ENCODE data around the gene LRRC4C. TPM values are rescaled to one million over a fixed set of nuclear protein-coding genes. Genes with fewer than 3 reads are reported as not detected.

The LRRC4C gene
- total and polyA plus RNA-seq, 2 donors (not counting 3 experiments of a cell fraction or from before 2014, with no cell fraction given): not detected

- Histone ChIP-seq H3K27ac (ENCODE audit: insufficient read depth, low read depth, low read length) (no peak overlapping the region), H3K9me3 (replicated peaks; ENCODE audit: control insufficient read depth, insufficient read depth, low read length) (no peaks in the 10 kb centered on the region), H3K9me1 (replicated peaks; ENCODE audit: control insufficient read depth, extremely low read depth, insufficient read depth, low read length) (no peaks in the 10 kb centered on the region), H3K4me1 (ENCODE audit: control insufficient read depth, extremely low read depth, insufficient read depth, low read length) (no peaks in the 10 kb centered on the region), H3K9ac (replicated peaks; ENCODE audit: extremely low read depth, insufficient read depth, low read length) (no peak overlapping the region), H2AFZ (ENCODE audit: low read depth, low read length) (no peak overlapping the region), H4K20me1 (replicated peaks; ENCODE audit: control insufficient read depth, extremely low read depth, insufficient read depth, low read length) (no peaks in the 10 kb centered on the region), H3K36me3 (ENCODE audit: control insufficient read depth in 2 of 2, extremely low read depth in 1 of 2, insufficient read depth in 2 of 2, low read length in 2 of 2) (no peaks in the 10 kb centered on the region), H3K4me2 (ENCODE audit: insufficient read depth, low read length) (no peak overlapping the region), H3K79me2 (ENCODE audit: control insufficient read depth, insufficient read depth, low read length) (no peaks in the 10 kb centered on the region), H3K4me3 (replicated peaks in 1 of 3; ENCODE audit: insufficient read depth in 1 of 3, low read depth in 1 of 3, low read length in 3 of 3) (no peak overlapping the region), H3K27me3 (ENCODE audit: control insufficient read depth in 2 of 2, insufficient read depth in 2 of 2, low read length in 2 of 2) (no peaks in the 10 kb centered on the region)
- CTCF ChIA-PET: no interaction called here
- TF ChIP-seq GATA2 (IDR thresholded peaks at IDR 0.05; ENCODE audit: insufficient read depth, insufficient read length, low read depth, low read length) (no peak), EZH2 (IDR thresholded peaks at IDR 0.05; ENCODE audit: borderline replicate concordance, low read depth, low read length, severe bottlenecking) (no peak), POLR2AphosphoS5 (IDR thresholded peaks at IDR 0.05; ENCODE audit: insufficient read depth, low read depth, low read length) (no peak), MAX (IDR thresholded peaks at IDR 0.05; ENCODE audit: insufficient read depth, insufficient read length) (no peak), POLR2A (IDR thresholded peaks at IDR 0.05; ENCODE audit: low read depth, low read length) (no peak), JUN (IDR thresholded peaks at IDR 0.05; ENCODE audit: borderline replicate concordance, insufficient read depth, insufficient read length, low read depth) (no peak), MYC (IDR thresholded peaks at IDR 0.05; ENCODE audit: low read depth, low read length) (no peak), FOS (IDR thresholded peaks at IDR 0.05; ENCODE audit: borderline replicate concordance, insufficient read depth, low read length) (no peak)
- TF ChIP-seq, protein P1, sequence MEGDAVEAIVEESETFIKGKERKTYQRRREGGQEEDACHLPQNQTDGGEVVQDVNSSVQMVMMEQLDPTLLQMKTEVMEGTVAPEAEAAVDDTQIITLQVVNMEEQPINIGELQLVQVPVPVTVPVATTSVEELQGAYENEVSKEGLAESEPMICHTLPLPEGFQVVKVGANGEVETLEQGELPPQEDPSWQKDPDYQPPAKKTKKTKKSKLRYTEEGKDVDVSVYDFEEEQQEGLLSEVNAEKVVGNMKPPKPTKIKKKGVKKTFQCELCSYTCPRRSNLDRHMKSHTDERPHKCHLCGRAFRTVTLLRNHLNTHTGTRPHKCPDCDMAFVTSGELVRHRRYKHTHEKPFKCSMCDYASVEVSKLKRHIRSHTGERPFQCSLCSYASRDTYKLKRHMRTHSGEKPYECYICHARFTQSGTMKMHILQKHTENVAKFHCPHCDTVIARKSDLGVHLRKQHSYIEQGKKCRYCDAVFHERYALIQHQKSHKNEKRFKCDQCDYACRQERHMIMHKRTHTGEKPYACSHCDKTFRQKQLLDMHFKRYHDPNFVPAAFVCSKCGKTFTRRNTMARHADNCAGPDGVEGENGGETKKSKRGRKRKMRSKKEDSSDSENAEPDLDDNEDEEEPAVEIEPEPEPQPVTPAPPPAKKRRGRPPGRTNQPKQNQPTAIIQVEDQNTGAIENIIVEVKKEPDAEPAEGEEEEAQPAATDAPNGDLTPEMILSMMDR (IDR thresholded peaks at IDR 0.05; ENCODE audit: extremely low read depth in 1 of 2, insufficient read depth in 1 of 2, low read depth in 1 of 2, low read length in 2 of 2): no peak
- POLR2A ChIA-PET: no interaction called here
- FAIRE-seq: no peak
- BruUV-seq (replicated peaks): no TSS peak
- intact Hi-C loops (cut with micrococcal nuclease) (no loop called here), dilution Hi-C loops (cut with MboI; ENCODE audit: extremely low pct_ligation_motif_present, low sequenced_read_pairs) (no loop called here)
- DNase-seq (ENCODE audit: low read depth, low spot score): no peak
Measured at GRCh38 chr11:41085123-41085522, 374.3 kb downstream of the LRRC4C start.

Measured in endothelial cell of umbilical vein (primary cell).